Endothelial cell of umbilical vein (primary cell): Measurements from ENCODE around the gene VWA5B2. TPM values are rescaled to one million over a fixed set of nuclear protein-coding genes. Genes with fewer than 3 reads are reported as not detected.

ENCODE experiments used
- BruUV-seq: library from RNA; stranded (reverse); fragments of 400-500 nt; replicated peaks from 2 replicates; lab custom pipeline; 2021; lab: Mats Ljungman, UMichigan
- CTCF ChIA-PET: fragments of 300-600, 350-600 bp; sonication (Branson Sonifier 250); formaldehyde crosslinking; loops from one replicate; lab custom pipeline; 2021; ENCODE audit warnings: antibody characterized with exemption, inconsistent platforms; lab: Charles Lee
- POLR2A ChIA-PET: fragments of 300-600, 350-600 bp; sonication (Branson Sonifier 250); formaldehyde crosslinking; loops from one replicate; lab custom pipeline; 2021; ENCODE audit warnings: antibody characterized with exemption, inconsistent platforms; lab: Charles Lee
- DNase-seq: peaks from one replicate; pipeline ENCODE4 v3.0.0-alpha.2; 2011; ENCODE audit warnings: low read depth, low spot score
- FAIRE-seq: peaks from 2 replicates; lab custom pipeline; 2011; peaks lifted over from hg19 to GRCh38; lab: Jason Lieb, UNC
- H2AFZ ChIP-seq: 2 replicates; pipeline ENCODE4 v1.6.0; 2012; ENCODE audit warnings: low read depth, low read length, control low read depth, inconsistent platforms
- H3K27ac ChIP-seq: 2 replicates; pipeline ENCODE4 v1.5.1; 2011; ENCODE audit warnings: low read depth, mild to moderate bottlenecking, control low read depth, low read length, moderate library complexity; ENCODE audit not compliant: insufficient read depth
- H3K27me3 ChIP-seq, 2 experiments: 2 replicates each; pipeline versions ENCODE4 v1.6.0 to v1.6.1; 2011; ENCODE audit warnings: low read length in 2 of 2, mixed read lengths in 1 of 2; ENCODE audit not compliant: control insufficient read depth in 2 of 2, insufficient read depth in 2 of 2
- H3K36me3 ChIP-seq, 2 experiments: 2 replicates in 1 of 2; 3 replicates in 1 of 2; pipeline ENCODE4 v1.5.1; 2011; ENCODE audit warnings: low read length in 2 of 2, mild to moderate bottlenecking in 1 of 2, moderate library complexity in 1 of 2; ENCODE audit not compliant: control insufficient read depth in 2 of 2, insufficient read depth in 2 of 2; ENCODE audit errors: extremely low read depth in 1 of 2
- H3K4me1 ChIP-seq: 3 replicates; pipeline ENCODE4 v1.5.1; 2011; ENCODE audit warnings: mild to moderate bottlenecking, low read length; ENCODE audit not compliant: control insufficient read depth, insufficient read depth; ENCODE audit errors: extremely low read depth
- H3K4me2 ChIP-seq: 2 replicates; pipeline ENCODE4 v1.6.1; 2011; ENCODE audit warnings: low read length, control low read depth, mixed read lengths; ENCODE audit not compliant: insufficient read depth
- H3K4me3 ChIP-seq, 3 experiments: fragments of 200-600 bp in 1 of 3; sonication (generic), shearing (Covaris generic) in 1 of 3; replicated peaks in 1 of 3; 2 replicates each; pipeline ENCODE4 v1.5.1; 2011 to 2016; ENCODE audit warnings: control low read depth in 3 of 3, low read length in 3 of 3, mild to moderate bottlenecking in 2 of 3, inconsistent platforms in 1 of 3, low read depth in 1 of 3, moderate library complexity in 1 of 3; ENCODE audit not compliant: insufficient read depth in 1 of 3
- H3K79me2 ChIP-seq: 2 replicates; pipeline ENCODE4 v1.6.0; 2012; ENCODE audit warnings: low read length, inconsistent platforms; ENCODE audit not compliant: control insufficient read depth, insufficient read depth
- H3K9ac ChIP-seq: replicated peaks from 2 replicates; pipeline ENCODE3; 2011; ENCODE audit warnings: low read length, control low read depth; ENCODE audit not compliant: insufficient read depth; ENCODE audit errors: extremely low read depth
- H3K9me1 ChIP-seq: replicated peaks from 3 replicates; pipeline ENCODE4 v1.6.0; 2011; ENCODE audit warnings: mild to moderate bottlenecking, low read length; ENCODE audit not compliant: control insufficient read depth, insufficient read depth; ENCODE audit errors: extremely low read depth
- H3K9me3 ChIP-seq: replicated peaks from 2 replicates; pipeline ENCODE4 v1.5.1; 2012; ENCODE audit warnings: low read length, inconsistent platforms; ENCODE audit not compliant: control insufficient read depth, insufficient read depth
- H4K20me1 ChIP-seq: replicated peaks from 2 replicates; pipeline ENCODE3; 2011; ENCODE audit warnings: mild to moderate bottlenecking, low read length; ENCODE audit not compliant: control insufficient read depth, insufficient read depth; ENCODE audit errors: extremely low read depth
- EZH2 ChIP-seq: IDR thresholded peaks from 2 replicates; pipeline ENCODE4 v1.6.1; 2012; ENCODE audit warnings: borderline replicate concordance, low read depth, mild to moderate bottlenecking, moderate library complexity, low read length, inconsistent platforms; ENCODE audit not compliant: severe bottlenecking
- FOS ChIP-seq: IDR thresholded peaks from 2 replicates; pipeline ENCODE4 v1.6.1; 2011; ENCODE audit warnings: mild to moderate bottlenecking, low read length, moderate library complexity, borderline replicate concordance; ENCODE audit not compliant: insufficient read depth
- GATA2 ChIP-seq: IDR thresholded peaks from 2 replicates; pipeline ENCODE4 v1.7.0; 2011; ENCODE audit warnings: low read depth, mild to moderate bottlenecking, moderate library complexity, mixed read lengths, low read length; ENCODE audit not compliant: insufficient read length, insufficient read depth
- JUN ChIP-seq: IDR thresholded peaks from 2 replicates; pipeline ENCODE4 v1.6.1; 2011; ENCODE audit warnings: borderline replicate concordance, low read depth; ENCODE audit not compliant: insufficient read length, insufficient read depth
- MYC ChIP-seq: IDR thresholded peaks from one replicate; pipeline ENCODE4 v1.6.1; 2011; ENCODE audit warnings: mild to moderate bottlenecking, low read depth, low read length
- POLR2A ChIP-seq: IDR thresholded peaks from 2 replicates; pipeline ENCODE4 v1.6.1; 2012; ENCODE audit warnings: low read depth, mild to moderate bottlenecking, control low read depth, low read length
- POLR2AphosphoS5 ChIP-seq: IDR thresholded peaks from 2 replicates; pipeline ENCODE4 v1.6.1; 2012; ENCODE audit warnings: low read depth, mild to moderate bottlenecking, control low read depth, low read length, moderate library complexity; ENCODE audit not compliant: insufficient read depth
- dilution Hi-C: fragments of 300-500 bp; cut with MboI; formaldehyde crosslinking; loops from one replicate; pipeline ENCODE4 v1.15.0; 2019; ENCODE audit warnings: low sequenced_read_pairs; ENCODE audit not compliant: extremely low pct_ligation_motif_present
- intact Hi-C: fragments of 100-400 bp; cut with micrococcal nuclease; formaldehyde crosslinking; loops from one replicate; pipeline ENCODE4 v1.10.0; 2022
- polyA plus RNA-seq, 4 experiments: library from polyadenylated mRNA; depleted of rRNA in 3 of 4; stranded (reverse) in 3 of 4; unstranded in 1 of 4; fragments of >200 nt; gene quantifications; 2 replicates each; pipeline versions ENCODE4 v1.2.1 to v1.2.3, GENCODE V29; 2011 to 2012; ENCODE audit warnings: missing spikeins in 1 of 4
- total RNA-seq: library from RNA; stranded (reverse); gene quantifications from 2 replicates; pipeline ENCODE4 v1.2.3, GENCODE V29; 2021
- TF ChIP-seq, protein P1 (sequence below), 2 donors: IDR thresholded peaks; 1 replicate in 1 of 2; 2 replicates in 1 of 2; pipeline ENCODE4 v1.5.1; 2011; ENCODE audit warnings: low read length in 2 of 2, mild to moderate bottlenecking in 2 of 2, moderate library complexity in 2 of 2, control low read depth in 1 of 2, inconsistent platforms in 1 of 2, low read depth in 1 of 2; ENCODE audit not compliant: insufficient read depth in 1 of 2; ENCODE audit errors: extremely low read depth in 1 of 2
- TF ChIP-seq, protein P2 (sequence below): IDR thresholded peaks from 2 replicates; pipeline ENCODE4 v1.6.1; 2011; ENCODE audit not compliant: insufficient read depth, insufficient read length

Gene VWA5B2
- total and polyA plus RNA-seq, 2 donors (not counting 3 experiments of a cell fraction or from before 2014, with no cell fraction given), result 0.03 TPM; not detected in 1

DNA sequence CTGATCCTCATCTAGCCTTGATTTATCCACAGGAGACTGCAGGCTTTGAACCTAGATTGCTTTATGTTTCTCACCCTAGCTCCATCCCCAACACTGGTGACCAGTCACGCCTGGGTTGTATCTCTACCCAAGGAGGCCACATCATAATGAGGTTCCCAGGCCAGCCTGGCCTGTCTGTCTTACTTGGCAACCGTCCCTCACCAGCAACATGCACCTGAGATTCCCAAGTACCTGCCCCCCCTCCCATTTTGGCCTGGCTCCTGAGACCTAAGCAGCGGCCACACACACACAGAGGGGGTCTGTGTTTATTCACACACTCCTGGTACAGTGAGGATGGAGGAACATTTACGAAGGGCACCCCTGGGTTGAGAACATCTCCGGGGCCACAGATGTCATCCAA lies 29.5 kb downstream of the VWA5B2 start:
- TF ChIP-seq, protein P1, sequence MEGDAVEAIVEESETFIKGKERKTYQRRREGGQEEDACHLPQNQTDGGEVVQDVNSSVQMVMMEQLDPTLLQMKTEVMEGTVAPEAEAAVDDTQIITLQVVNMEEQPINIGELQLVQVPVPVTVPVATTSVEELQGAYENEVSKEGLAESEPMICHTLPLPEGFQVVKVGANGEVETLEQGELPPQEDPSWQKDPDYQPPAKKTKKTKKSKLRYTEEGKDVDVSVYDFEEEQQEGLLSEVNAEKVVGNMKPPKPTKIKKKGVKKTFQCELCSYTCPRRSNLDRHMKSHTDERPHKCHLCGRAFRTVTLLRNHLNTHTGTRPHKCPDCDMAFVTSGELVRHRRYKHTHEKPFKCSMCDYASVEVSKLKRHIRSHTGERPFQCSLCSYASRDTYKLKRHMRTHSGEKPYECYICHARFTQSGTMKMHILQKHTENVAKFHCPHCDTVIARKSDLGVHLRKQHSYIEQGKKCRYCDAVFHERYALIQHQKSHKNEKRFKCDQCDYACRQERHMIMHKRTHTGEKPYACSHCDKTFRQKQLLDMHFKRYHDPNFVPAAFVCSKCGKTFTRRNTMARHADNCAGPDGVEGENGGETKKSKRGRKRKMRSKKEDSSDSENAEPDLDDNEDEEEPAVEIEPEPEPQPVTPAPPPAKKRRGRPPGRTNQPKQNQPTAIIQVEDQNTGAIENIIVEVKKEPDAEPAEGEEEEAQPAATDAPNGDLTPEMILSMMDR (IDR thresholded peaks at IDR 0.05; ENCODE audit: extremely low read depth in 1 of 2, insufficient read depth in 1 of 2, low read depth in 1 of 2, low read length in 2 of 2), result no peak
- no peak for TF ChIP-seq FOS
- TF ChIP-seq JUN, result no peak
- TF ChIP-seq GATA2, result no peak
- TF ChIP-seq, protein P2, sequence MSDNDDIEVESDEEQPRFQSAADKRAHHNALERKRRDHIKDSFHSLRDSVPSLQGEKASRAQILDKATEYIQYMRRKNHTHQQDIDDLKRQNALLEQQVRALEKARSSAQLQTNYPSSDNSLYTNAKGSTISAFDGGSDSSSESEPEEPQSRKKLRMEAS, result no peak
- no peak for TF ChIP-seq MYC
- no peak for TF ChIP-seq POLR2AphosphoS5
- TF ChIP-seq POLR2A, result no peak
- TF ChIP-seq EZH2, result no peak

More for the DNA sequence above, 29.5 kb downstream of the VWA5B2 start:
- Histone ChIP-seq H3K4me2 (no peak overlapping the region), H3K36me3 (no peaks in the 10 kb centered on the region), H3K4me1 (peaks cover 13% of the 10 kb centered on the region), H3K27me3 (peaks cover 26 to 34% of the 10 kb centered on the region in 2 experiments), H3K27ac (no peak overlapping the region), H3K9me3 (no peaks in the 10 kb centered on the region), H3K9ac (no peak overlapping the region), H4K20me1 (no peaks in the 10 kb centered on the region), H3K4me3 (no peak overlapping the region), H3K79me2 (no peaks in the 10 kb centered on the region), H3K9me1 (no peaks in the 10 kb centered on the region), H2AFZ (no peak overlapping the region)
- intact Hi-C loops (no loop called here), dilution Hi-C loops (no loop called here)
- no TSS peak for BruUV-seq
- no peak for FAIRE-seq
- ChIA-PET CTCF (interaction anchor here (3.0 to 3.4 kb wide), 3 partner anchors 9 to 32 kb away, joined by 13 to 16 read pairs (median 15); partner anchors contain the start of gene EEF1AKMT4), POLR2A (no interaction called here)
- no peak for DNase-seq
